Chondrocyte (in vitro differentiated cells): Measurements from ENCODE around the gene LDLRAD1. TPM values are rescaled to one million over a fixed set of nuclear protein-coding genes. Genes with fewer than 3 reads are reported as not detected.
"Not testable (repeated sequence)": the region's sequence is repeated elsewhere in the genome, so short reads cannot be mapped to it uniquely, and the experiment has no call there.

ENCODE experiments used
- DNase-seq: peaks from one replicate; pipeline ENCODE4 v3.0.0; 2021; ENCODE audit warnings: mixed read lengths, low spot score
- H3K27ac Mint-ChIP-seq: one replicate; pipeline ENCODE4 v1.8.0; 2021; ENCODE audit warnings: mild to moderate bottlenecking, moderate library complexity, mixed read lengths; ENCODE audit not compliant: unreplicated experiment
- H3K27me3 Mint-ChIP-seq: 2 replicates; pipeline ENCODE4 v1.8.0; 2021; ENCODE audit warnings: low read depth, mixed read lengths
- H3K36me3 Mint-ChIP-seq: 2 replicates; pipeline ENCODE4 v1.8.0; 2021; ENCODE audit warnings: low read depth, mixed read lengths
- H3K4me1 Mint-ChIP-seq: 2 replicates; pipeline ENCODE4 v1.8.0; 2021; ENCODE audit warnings: low read depth, mild to moderate bottlenecking, mixed read lengths
- H3K4me3 Mint-ChIP-seq: one replicate; pipeline ENCODE4 v1.8.0; 2021; ENCODE audit warnings: mild to moderate bottlenecking, moderate library complexity, mixed read lengths; ENCODE audit not compliant: unreplicated experiment
- H3K9me3 Mint-ChIP-seq: 2 replicates; pipeline ENCODE4 v1.8.0; 2021; ENCODE audit warnings: low read depth, mixed read lengths
- total RNA-seq: library from RNA; stranded (reverse); gene quantifications from 3 replicates; pipeline ENCODE4 v1.2.1, GENCODE V29; 2021
- TF ChIP-seq, protein P1 (sequence below): fragments of 200-600 bp; sonication (generic); IDR thresholded peaks from 2 replicates; pipeline ENCODE4 v1.5.0; 2021; ENCODE audit warnings: antibody characterized with exemption, mild to moderate bottlenecking, moderate library complexity

Gene LDLRAD1
- total RNA-seq, 1 donor from 2014 or later: not detected

DNA sequence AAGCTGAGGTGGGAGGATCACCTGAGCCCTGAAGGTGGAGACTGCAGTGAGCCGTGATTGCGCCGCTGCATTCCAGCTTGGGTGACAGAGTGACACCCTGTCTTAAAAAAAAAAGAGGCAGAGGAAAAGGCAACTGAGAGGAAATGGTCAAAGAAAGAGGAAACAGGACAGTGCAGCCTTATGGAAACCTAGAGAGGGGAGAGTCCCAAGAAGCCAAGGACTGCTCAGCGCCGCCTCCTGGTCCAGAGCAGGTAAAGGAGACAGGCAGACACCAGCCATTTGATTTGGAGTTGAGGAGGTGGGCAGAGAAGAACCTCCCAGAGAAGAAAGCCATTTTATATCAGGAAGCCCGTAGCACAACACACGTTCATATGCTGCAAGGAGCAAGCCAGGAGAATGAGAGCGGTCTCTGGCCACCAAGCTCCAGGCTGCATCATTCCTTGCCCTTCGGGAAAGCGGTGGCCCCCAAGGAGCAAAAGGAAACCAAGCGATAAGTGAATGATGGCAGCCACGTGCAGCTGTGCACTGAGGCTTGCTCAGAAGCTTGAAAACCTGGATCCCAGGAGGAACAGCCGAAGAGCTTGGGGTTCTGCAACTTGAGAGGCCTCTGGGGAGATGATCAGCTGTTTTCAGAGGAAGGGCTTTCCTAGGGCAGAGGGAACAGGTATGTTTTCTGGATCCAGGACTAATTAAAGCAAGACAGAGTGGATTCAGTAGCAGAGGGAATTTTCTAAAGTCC lies 38.1 kb downstream of the LDLRAD1 start:
- peaks cover 10% of the 10 kb centered on the region for H3K4me1 Mint-ChIP-seq
- no peak overlapping the region for H3K4me3 Mint-ChIP-seq
- peaks cover 6% of the 10 kb centered on the region for H3K36me3 Mint-ChIP-seq
- TF ChIP-seq, protein P1, sequence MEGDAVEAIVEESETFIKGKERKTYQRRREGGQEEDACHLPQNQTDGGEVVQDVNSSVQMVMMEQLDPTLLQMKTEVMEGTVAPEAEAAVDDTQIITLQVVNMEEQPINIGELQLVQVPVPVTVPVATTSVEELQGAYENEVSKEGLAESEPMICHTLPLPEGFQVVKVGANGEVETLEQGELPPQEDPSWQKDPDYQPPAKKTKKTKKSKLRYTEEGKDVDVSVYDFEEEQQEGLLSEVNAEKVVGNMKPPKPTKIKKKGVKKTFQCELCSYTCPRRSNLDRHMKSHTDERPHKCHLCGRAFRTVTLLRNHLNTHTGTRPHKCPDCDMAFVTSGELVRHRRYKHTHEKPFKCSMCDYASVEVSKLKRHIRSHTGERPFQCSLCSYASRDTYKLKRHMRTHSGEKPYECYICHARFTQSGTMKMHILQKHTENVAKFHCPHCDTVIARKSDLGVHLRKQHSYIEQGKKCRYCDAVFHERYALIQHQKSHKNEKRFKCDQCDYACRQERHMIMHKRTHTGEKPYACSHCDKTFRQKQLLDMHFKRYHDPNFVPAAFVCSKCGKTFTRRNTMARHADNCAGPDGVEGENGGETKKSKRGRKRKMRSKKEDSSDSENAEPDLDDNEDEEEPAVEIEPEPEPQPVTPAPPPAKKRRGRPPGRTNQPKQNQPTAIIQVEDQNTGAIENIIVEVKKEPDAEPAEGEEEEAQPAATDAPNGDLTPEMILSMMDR: no peak
- no peaks in the 10 kb centered on the region for H3K9me3 Mint-ChIP-seq
- no peak for DNase-seq
- H3K27ac Mint-ChIP-seq: no peak overlapping the region
- H3K27me3 Mint-ChIP-seq: no peaks in the 10 kb centered on the region

DNA sequence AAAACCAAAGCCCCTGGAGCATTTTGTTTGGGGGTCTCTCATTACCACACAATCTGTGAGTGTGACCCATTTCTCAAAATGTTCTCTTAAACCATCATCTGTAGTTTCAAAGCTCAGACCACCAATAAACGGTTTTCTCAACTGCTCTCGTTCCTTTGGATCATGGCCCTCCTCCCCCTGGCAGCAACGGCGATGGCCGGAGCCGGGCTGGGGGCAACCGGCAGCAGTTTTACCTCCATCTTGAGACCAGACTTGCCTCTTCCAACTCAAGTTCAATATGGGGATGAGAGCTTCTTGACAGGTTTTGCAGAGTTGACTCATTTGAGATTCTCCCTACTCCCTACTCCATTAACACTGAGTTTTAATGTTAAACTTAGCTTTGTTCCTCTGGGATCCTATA lies 42.1 kb downstream of the LDLRAD1 start:
- TF ChIP-seq, protein P1: no peak
- Mint-ChIP-seq H3K36me3 (peaks cover 15% of the 10 kb centered on the region), H3K4me1 (peaks cover 7% of the 10 kb centered on the region), H3K4me3 (no peak overlapping the region), H3K27ac (no peak overlapping the region), H3K27me3 (no peaks in the 10 kb centered on the region), H3K9me3 (no peaks in the 10 kb centered on the region)
- DNase-seq: no peak

DNA sequence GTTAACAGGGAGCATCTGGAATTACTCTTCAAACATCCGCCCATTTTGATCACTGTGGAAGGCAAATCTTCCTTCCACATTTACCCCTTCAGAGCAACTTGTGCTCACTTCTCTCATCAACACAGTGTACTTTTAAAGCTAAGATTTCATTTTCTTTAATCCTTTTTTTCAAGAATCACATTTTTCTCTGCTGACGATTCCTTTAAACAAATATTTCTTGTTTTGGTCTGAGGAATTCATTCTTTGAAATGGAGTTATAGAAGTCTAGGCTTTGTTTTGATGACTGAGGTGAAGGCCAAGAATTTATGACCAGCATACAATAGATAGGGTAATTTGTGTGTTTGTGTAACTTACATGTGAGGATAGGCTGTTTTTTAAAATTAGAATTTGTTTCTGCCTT lies 46.3 kb downstream of the LDLRAD1 start:
- H3K4me1 Mint-ChIP-seq: peaks cover 15% of the 10 kb centered on the region
- H3K27me3 Mint-ChIP-seq: no peaks in the 10 kb centered on the region
- H3K36me3 Mint-ChIP-seq: peaks cover 36% of the 10 kb centered on the region
- TF ChIP-seq, protein P1: no peak
- no peak for DNase-seq
- H3K4me3 Mint-ChIP-seq: no peak overlapping the region
- H3K9me3 Mint-ChIP-seq: no peaks in the 10 kb centered on the region
- H3K27ac Mint-ChIP-seq: peak overlapping the region; percentile 81

DNA sequence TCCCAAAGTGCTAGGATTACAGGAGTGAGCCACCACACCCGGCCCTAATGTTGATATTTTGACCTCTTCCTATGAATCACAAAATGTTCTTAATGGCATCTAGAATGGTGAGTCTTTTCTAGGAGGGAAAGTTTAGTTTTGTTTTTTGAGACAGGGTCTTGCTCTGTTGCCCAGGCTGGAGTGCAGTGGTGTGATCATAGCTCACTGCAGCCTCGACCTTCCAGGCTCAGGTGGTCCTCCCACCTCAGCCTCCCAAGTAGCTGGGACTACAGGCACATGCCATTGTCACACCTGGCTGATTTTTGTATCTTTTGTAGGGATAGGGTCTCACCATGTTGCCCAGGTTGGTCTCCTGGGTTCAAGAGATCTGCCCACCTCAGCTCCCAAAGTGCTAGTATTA lies 48.7 kb downstream of the LDLRAD1 start:
- H3K4me3 Mint-ChIP-seq, H3K9me3 Mint-ChIP-seq, H3K27ac Mint-ChIP-seq, H3K27me3 Mint-ChIP-seq, DNase-seq: not testable (repeated sequence)
- H3K4me1 Mint-ChIP-seq: peaks cover 24% of the 10 kb centered on the region
- H3K36me3 Mint-ChIP-seq: peaks cover 36% of the 10 kb centered on the region

DNA sequence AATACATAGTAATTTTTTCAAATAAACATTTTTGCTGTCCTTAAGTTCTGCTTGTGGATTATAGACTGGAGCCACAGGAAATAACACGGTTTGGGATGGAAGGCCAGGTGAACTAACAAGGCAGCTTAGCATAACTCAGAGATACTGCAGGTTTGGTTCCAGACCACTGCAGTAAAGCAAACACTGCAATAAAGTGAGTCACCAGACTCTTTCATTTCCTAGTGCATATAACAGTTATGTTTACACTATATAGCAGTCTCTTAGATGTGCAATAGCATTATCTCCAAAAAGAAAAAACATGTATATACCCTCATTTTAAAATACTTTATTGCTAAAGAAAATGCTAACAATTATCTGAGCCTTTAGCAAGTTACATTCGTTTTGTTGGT lies 49.9 kb downstream of the LDLRAD1 start:
- no peak overlapping the region for H3K4me3 Mint-ChIP-seq
- peaks cover 40% of the 10 kb centered on the region for H3K36me3 Mint-ChIP-seq
- no peaks in the 10 kb centered on the region for H3K27me3 Mint-ChIP-seq
- no peak overlapping the region for H3K27ac Mint-ChIP-seq
- no peaks in the 10 kb centered on the region for H3K9me3 Mint-ChIP-seq
- peaks cover 30% of the 10 kb centered on the region for H3K4me1 Mint-ChIP-seq
- no peak for DNase-seq
- TF ChIP-seq, protein P1: no peak
